ENCODE data around the gene CYP3A5. TPM values are rescaled to one million over a fixed set of nuclear protein-coding genes. Genes with fewer than 3 reads are reported as not detected.

CYP3A5 gene
- total RNA-seq, 1 donor from 2014 or later = 15.1 TPM

DNA sequence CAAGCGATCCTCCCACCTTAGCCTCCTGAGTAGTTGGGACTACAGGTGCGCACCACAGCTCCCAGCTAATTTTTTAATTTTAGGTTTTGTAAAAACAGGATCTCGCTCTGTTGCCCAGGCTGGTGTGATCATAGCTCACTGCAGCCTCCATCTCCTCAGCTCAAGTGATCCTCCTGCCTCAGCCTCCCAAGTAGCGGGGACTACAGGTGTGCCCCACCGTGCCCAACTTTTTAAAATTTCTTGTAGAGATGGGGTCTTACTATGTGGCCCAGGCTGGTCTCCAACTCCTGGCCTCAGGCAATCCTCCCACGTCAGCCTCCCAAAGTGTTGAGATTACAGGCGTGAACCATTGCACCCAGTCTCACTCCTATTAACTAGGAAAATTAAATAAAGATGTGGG is 74.3 kb downstream of the CYP3A5 start:
- no peaks in the 10 kb centered on the region for H3K9me3 ChIP-seq
- DNase-seq (no peak), ATAC-seq (no peak)
- no peaks in the 10 kb centered on the region for H3K27me3 ChIP-seq
- intact Hi-C loops (cut with DNase I) = no loop called here
- no peaks in the 10 kb centered on the region for H3K36me3 ChIP-seq
- H3K4me1 ChIP-seq = no peaks in the 10 kb centered on the region
- TF ChIP-seq, protein P1, sequence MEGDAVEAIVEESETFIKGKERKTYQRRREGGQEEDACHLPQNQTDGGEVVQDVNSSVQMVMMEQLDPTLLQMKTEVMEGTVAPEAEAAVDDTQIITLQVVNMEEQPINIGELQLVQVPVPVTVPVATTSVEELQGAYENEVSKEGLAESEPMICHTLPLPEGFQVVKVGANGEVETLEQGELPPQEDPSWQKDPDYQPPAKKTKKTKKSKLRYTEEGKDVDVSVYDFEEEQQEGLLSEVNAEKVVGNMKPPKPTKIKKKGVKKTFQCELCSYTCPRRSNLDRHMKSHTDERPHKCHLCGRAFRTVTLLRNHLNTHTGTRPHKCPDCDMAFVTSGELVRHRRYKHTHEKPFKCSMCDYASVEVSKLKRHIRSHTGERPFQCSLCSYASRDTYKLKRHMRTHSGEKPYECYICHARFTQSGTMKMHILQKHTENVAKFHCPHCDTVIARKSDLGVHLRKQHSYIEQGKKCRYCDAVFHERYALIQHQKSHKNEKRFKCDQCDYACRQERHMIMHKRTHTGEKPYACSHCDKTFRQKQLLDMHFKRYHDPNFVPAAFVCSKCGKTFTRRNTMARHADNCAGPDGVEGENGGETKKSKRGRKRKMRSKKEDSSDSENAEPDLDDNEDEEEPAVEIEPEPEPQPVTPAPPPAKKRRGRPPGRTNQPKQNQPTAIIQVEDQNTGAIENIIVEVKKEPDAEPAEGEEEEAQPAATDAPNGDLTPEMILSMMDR (IDR thresholded peaks at IDR 0.05) = no peak
- no peak overlapping the region for H3K4me3 ChIP-seq
- no peak overlapping the region for H3K27ac ChIP-seq

GRCh38 chr7:99601656-99602310 is 78.0 kb downstream of the CYP3A5 start:
- H3K27ac ChIP-seq = no peak overlapping the region
- ATAC-seq (no peak), DNase-seq (no peak)
- H3K9me3 ChIP-seq = no peaks in the 10 kb centered on the region
- TF ChIP-seq, protein P1 (IDR thresholded peaks at IDR 0.05) = no peak
- H3K4me1 ChIP-seq = no peaks in the 10 kb centered on the region
- no peaks in the 10 kb centered on the region for H3K36me3 ChIP-seq
- H3K27me3 ChIP-seq = no peaks in the 10 kb centered on the region
- intact Hi-C loops (cut with DNase I) = no loop called here
- H3K4me3 ChIP-seq = no peak overlapping the region

GRCh38 chr7:99599836-99600235 is 80.0 kb downstream of the CYP3A5 start:
- Histone ChIP-seq H3K27me3 (no peaks in the 10 kb centered on the region), H3K4me1 (no peaks in the 10 kb centered on the region), H3K9me3 (no peaks in the 10 kb centered on the region), H3K36me3 (no peaks in the 10 kb centered on the region), H3K4me3 (no peak overlapping the region), H3K27ac (no peak overlapping the region)
- intact Hi-C loops (cut with DNase I) = no loop called here
- ATAC-seq = no peak
- TF ChIP-seq, protein P1 (IDR thresholded peaks at IDR 0.05) = no peak
- no peak for DNase-seq

Other genes with a start within 250 kb of the CYP3A5 start
- gene PTCD1, start 241.2 kb downstream of the CYP3A5 start, total RNA-seq = 7.5 TPM
- 26.9 TPM for gene CPSF4, start 241.1 kb downstream of the CYP3A5 start, total RNA-seq
- gene ATP5MF, start 213.8 kb downstream of the CYP3A5 start, total RNA-seq = 231 TPM
- gene ZNF789, start 207.1 kb downstream of the CYP3A5 start, total RNA-seq = 9.6 TPM
- 34.5 TPM for gene ZNF394, start 179.7 kb downstream of the CYP3A5 start, total RNA-seq
- 7.4 TPM for gene ZKSCAN5, start 175.3 kb downstream of the CYP3A5 start, total RNA-seq
- gene FAM200A, start 127.9 kb downstream of the CYP3A5 start, total RNA-seq = 4.9 TPM
- 63.1 TPM for gene ZNF655, start 121.4 kb downstream of the CYP3A5 start, total RNA-seq
- gene TMEM225B, start 81.7 kb downstream of the CYP3A5 start, total RNA-seq = 1.0 TPM
- gene ZSCAN25, start 63.0 kb downstream of the CYP3A5 start, total RNA-seq = 18.3 TPM
- 1.6 TPM for gene CYP3A7, start 55.2 kb upstream of the CYP3A5 start, total RNA-seq
- not detected for gene CYP3A4, start 104.2 kb upstream of the CYP3A5 start, total RNA-seq
- gene CYP3A43, start 148.0 kb upstream of the CYP3A5 start, total RNA-seq = not detected
- gene OR2AE1, start 197.0 kb upstream of the CYP3A5 start, total RNA-seq = not detected
- gene TRIM4, start 239.5 kb upstream of the CYP3A5 start, total RNA-seq = 32.6 TPM
- not detected for gene GJC3, start 249.6 kb upstream of the CYP3A5 start, total RNA-seq